RWPE2 (cell line): ENCODE measurements around the gene ZNF425.

Source experiments
- ATAC-seq: fragments of 200-7000 bp; cut with Tn5 transposase; 3 replicates; pipeline ENCODE4 v1.9.1; 2021; ENCODE audit warnings: low read depth
- DNase-seq: peaks from one replicate; pipeline ENCODE4 v3.0.0-alpha.2; 2020; ENCODE audit warnings: low spot score
- H3K27ac ChIP-seq: fragments of 450-650 bp; 2 replicates; pipeline ENCODE4 v1.5.1; 2017; ENCODE audit warnings: mild to moderate bottlenecking; ENCODE audit not compliant: poor library complexity, severe bottlenecking
- H3K27me3 ChIP-seq: fragments of 250-450 bp; sonication (Bioruptor Pico); 2 replicates; pipeline ENCODE4 v1.5.1; 2021; ENCODE audit warnings: mild to moderate bottlenecking, moderate library complexity; ENCODE audit not compliant: insufficient read depth, poor library complexity, severe bottlenecking
- H3K36me3 ChIP-seq: fragments of 250-450 bp; sonication (Bioruptor Pico); 2 replicates; pipeline ENCODE4 v1.5.1; 2020; ENCODE audit warnings: low read depth, mild to moderate bottlenecking, moderate library complexity
- H3K4me1 ChIP-seq: fragments of 250-450 bp; sonication (Bioruptor Pico); 2 replicates; pipeline ENCODE4 v1.5.1; 2021; ENCODE audit warnings: mild to moderate bottlenecking, moderate library complexity; ENCODE audit not compliant: insufficient read depth, poor library complexity, severe bottlenecking
- H3K4me3 ChIP-seq: fragments of 250-450 bp; sonication (Bioruptor Pico); 2 replicates; pipeline ENCODE4 v1.5.1; 2021; ENCODE audit warnings: mild to moderate bottlenecking, moderate library complexity; ENCODE audit not compliant: severe bottlenecking
- H3K9me3 ChIP-seq: fragments of 250-450 bp; sonication (Bioruptor Pico); 2 replicates; pipeline ENCODE4 v1.5.1; 2021; ENCODE audit warnings: mild to moderate bottlenecking, moderate library complexity; ENCODE audit not compliant: severe bottlenecking
- CTCF ChIP-seq: fragments of 450-650 bp; IDR thresholded peaks from one replicate; pipeline ENCODE4 v1.5.1; 2017; ENCODE audit warnings: mild to moderate bottlenecking, moderate library complexity; ENCODE audit not compliant: poor library complexity, severe bottlenecking

ZNF425 gene

DNA sequence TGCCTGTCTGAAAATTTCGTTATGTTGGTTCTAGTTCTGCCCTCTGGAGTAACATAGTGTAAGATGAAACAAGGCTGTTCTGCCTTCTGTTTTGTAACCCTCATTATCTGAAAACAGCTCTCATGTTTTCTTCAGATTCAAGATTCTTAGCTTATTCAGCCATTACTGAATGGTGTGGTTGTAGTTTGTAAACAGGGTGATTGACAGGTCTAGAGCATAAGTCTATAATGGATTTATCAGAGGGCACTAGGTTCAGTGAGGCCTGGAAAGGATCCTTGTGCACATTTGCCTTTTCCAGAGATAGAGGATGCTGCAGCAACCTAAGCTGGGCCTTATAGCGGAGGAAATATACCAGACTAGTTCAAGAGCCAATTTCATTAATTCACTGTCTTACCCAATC is 27.2 kb upstream of the ZNF425 start:
- no peak overlapping the region for H3K27ac ChIP-seq
- no peak for TF ChIP-seq CTCF
- H3K27me3 ChIP-seq: no peaks in the 10 kb centered on the region
- no peak for ATAC-seq
- DNase-seq: no peak
- H3K4me3 ChIP-seq: no peak overlapping the region
- H3K4me1 ChIP-seq: no peaks in the 10 kb centered on the region
- H3K9me3 ChIP-seq: no peaks in the 10 kb centered on the region
- peaks cover 58% of the 10 kb centered on the region for H3K36me3 ChIP-seq

DNA sequence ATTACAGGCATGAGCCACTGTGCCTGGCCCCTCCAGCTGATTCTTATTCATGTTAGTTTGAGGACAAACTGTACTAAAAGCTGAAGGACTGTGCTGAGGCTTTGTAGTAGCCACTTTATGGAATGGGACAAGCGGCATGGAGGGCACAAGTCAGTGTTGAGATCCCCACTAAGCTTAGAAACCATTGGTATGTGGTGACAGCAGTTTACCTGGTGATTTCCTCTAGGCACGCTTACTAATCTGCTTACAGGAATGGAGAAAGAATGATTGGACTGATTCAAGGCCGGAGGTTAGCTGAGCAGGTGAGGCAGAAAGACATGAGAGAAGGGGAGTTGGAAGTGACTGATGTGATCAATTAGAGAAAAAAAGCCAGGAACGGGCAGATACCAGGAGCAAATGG is 24.9 kb upstream of the ZNF425 start:
- DNase-seq (no peak), ATAC-seq (no peak)
- no peaks in the 10 kb centered on the region for H3K27me3 ChIP-seq
- no peak overlapping the region for H3K27ac ChIP-seq
- peaks cover 37% of the 10 kb centered on the region for H3K36me3 ChIP-seq
- H3K9me3 ChIP-seq: no peaks in the 10 kb centered on the region
- TF ChIP-seq CTCF: no peak
- H3K4me1 ChIP-seq: peaks cover 3% of the 10 kb centered on the region
- no peak overlapping the region for H3K4me3 ChIP-seq

GRCh38 chr7:149147752-149148653 is 21.9 kb upstream of the ZNF425 start:
- TF ChIP-seq CTCF: no peak
- no peak for DNase-seq
- peak overlapping the region; percentile 99 for H3K4me3 ChIP-seq
- no peaks in the 10 kb centered on the region for H3K27me3 ChIP-seq
- H3K36me3 ChIP-seq: peaks cover 10% of the 10 kb centered on the region; the same call in 1 of the 2 replicates
- H3K27ac ChIP-seq: peak overlapping the region; percentile 84
- peak; percentile 42 for ATAC-seq
- H3K9me3 ChIP-seq: no peaks in the 10 kb centered on the region
- H3K4me1 ChIP-seq: peaks cover 24% of the 10 kb centered on the region

GRCh38 chr7:149147072-149147751 is 21.1 kb upstream of the ZNF425 start, which contains the start of gene ZNF398:
TSS of gene ZNF398 (plus strand) at chr7:149147453. CDS start at chr7:149147743, 290 bp downstream.
- peak; percentile 96 for TF ChIP-seq CTCF
- Histone ChIP-seq H3K36me3 (peaks cover 10% of the 10 kb centered on the region; the same call in 1 of the 2 replicates), H3K27me3 (no peaks in the 10 kb centered on the region), H3K9me3 (no peaks in the 10 kb centered on the region), H3K27ac (peak within 1 kb of the TSS; percentile 84), H3K4me1 (peaks cover 24% of the 10 kb centered on the region), H3K4me3 (peak within 1 kb of the TSS; percentile 99)
- ATAC-seq (peak; percentile 59), DNase-seq (no peak)
